Measurements from ENCODE around the gene SDHC.
A peak's percentile ranks its signal among the peaks of the same experiment; 100 is the strongest.
"Not testable (repeated sequence)": the region's sequence is repeated elsewhere in the genome, so short reads cannot be mapped to it uniquely, and the experiment has no call there.

SDHC gene

DNA sequence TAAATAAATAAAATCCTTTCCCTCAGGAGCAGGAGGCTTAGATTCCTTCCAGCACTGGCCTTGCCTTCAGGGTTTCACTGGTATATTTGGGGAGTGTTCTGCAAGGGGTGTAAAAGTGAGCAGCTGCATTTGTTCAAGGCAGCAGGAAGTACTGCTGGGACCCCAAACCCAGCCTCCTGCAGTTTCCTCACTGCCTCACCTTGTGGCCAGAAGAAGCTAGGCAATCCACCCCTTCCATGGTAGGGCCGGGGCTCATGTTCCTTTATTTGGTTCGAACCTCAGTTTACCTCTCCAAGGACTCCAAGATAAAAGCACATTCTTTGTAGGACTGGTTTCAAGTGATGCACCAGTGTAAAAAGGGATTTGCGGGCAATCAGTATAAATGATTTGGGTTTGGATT lies 74.5 kb downstream of the SDHC start:
- no peak for DNase-seq

DNA sequence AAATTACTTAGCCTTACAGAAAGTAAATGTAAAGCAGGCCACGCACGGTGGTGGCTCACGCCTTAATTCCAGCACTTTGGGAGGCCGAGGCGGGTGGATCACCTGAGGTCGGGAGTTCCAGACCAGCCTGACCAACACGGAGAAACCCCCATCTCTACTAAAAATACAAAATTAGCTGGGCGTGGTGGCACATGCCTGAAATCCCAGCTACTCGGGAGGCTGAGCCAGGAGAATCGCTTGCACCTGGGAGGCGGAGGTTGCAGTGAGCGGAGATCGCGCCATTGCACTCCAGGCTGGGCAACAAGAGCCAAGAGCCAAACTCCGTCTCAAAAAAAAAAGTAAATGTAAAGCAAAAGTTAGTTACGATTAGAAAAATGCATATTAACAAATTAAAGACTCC lies 75.0 kb downstream of the SDHC start:
- DNase-seq, result not testable (repeated sequence)

DNA sequence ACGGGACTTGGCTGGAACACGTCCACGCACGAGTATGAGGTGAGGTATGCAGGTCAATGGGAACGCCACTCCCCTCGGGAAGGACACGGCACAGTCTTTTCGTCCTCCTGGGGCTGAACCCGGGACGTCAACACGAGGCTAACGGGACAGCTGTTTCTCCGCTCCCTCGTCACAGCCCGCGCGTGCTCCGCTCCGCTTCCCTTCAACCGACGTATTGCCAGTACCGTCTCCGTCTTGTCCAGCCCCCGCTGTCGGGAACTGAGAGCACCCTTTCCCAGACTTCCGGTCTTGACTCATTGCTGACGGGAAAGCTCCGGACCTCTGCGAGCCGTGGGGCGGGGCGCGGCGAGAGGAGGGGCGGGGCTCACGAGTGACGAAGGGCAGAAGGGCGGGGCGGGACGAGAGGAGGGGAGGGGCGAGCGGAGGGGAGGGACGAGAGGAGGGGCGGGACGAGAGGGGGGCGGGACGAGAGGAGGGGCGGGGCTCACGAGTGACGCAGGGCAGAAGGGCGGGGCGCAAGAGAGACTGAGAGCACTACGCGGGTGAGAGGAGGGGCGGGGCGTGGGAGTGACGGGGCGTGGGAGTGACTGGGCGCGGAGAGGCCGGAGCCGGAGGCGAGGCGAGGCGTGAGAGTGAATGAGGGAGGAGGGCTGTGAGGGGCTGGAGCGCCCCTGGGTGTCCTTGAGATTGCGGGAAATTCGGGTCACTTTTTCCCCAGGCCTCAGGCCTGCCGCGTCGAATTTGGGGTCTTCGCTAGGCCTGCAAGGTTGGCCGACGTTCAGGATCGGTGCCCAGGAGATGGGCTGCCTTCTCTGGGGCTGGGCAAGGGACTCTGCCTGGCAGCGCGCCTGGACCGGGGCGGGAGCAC lies 75.7 kb downstream of the SDHC start:
- peak; percentile 93 for DNase-seq

- no peak for DNase-seq
These were observed 76.3 kb downstream of the SDHC start for GRCh38 chr1:161390559-161390858.

GRCh38 chr1:161391136-161391535 lies 77.0 kb downstream of the SDHC start:
- DNase-seq, result not testable (repeated sequence)

- no peak for DNase-seq
These were observed 77.4 kb downstream of the SDHC start for GRCh38 chr1:161391611-161392010.

DNA sequence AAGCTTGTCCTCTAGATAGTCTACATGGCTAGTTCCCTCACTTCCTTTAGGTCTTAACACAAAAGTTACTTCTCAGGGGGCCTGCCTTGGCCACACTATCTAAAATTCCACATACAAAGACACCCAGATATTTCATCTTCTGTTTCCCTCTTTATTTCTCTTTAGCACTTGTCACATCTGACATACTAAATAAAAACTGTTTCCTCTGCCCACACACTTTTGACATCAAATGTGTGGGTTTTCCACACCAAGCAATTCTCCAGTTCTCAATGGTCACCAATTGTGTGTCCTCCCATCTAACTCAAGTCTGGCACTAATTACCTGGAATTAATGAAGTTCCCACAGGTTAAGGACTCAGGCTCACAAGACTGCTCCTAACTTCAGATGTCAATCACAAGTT lies 79.0 kb downstream of the SDHC start:
- no peak for DNase-seq

GRCh38 chr1:161397038-161397437 lies 82.9 kb downstream of the SDHC start:
- DNase-seq, result not testable (repeated sequence)

DNA sequence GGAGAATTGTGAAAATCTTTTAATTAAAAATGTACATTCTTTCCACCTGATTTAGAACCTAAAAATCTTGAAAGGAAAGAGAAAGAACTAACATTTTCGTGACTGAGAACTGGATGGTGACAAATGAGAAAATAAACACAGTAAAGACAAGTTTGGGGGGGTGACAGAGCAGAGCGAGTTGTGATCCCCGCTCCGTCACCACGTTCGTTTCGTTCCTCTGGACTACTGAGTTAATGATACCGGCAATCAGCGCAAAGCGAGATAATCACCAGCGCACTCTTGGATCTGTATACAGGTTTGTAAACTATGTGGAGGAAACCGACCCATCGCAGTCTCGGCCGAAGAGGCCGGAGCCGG lies 84.7 kb downstream of the SDHC start:
- DNase-seq, result no peak

DNA sequence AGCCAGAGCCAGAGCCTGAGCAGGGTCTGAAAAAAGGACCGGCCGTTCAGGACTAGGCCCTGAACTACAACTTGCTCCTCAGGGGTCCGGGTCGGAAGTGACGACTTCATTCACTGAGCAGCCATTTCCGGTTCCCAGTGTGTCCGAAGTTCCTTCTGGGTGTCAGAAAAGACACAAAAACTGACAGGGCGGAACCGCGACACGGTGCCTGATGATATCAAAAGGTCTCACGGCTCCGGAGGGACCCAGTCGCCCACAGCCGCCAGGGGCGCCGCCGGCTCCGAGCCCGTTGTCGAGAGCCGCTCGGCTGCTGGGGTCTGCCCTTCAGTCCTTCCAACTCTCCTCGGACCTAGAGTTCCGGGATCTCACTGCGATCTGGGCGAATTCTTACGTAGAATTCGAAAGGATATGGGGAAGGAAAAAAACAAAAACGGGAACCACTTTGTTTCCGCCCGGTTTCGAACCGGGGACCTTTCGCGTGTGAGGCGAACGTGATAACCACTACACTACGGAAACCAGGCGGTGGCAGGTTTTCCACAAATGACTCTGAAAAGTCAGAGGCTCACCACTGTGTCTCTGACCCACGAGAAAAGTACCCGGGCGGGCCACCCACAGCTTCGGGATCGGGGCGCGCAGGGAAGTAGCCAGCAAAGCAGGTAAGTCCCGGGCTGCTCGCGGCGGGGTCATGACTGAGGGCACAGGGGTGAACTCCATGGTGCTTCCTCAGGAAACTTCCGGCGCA lies 85.2 kb downstream of the SDHC start:
- peak; percentile 87 for DNase-seq

- peak; percentile 21 for DNase-seq
These were observed 88.3 kb downstream of the SDHC start for GRCh38 chr1:161402446-161402845.

DNA sequence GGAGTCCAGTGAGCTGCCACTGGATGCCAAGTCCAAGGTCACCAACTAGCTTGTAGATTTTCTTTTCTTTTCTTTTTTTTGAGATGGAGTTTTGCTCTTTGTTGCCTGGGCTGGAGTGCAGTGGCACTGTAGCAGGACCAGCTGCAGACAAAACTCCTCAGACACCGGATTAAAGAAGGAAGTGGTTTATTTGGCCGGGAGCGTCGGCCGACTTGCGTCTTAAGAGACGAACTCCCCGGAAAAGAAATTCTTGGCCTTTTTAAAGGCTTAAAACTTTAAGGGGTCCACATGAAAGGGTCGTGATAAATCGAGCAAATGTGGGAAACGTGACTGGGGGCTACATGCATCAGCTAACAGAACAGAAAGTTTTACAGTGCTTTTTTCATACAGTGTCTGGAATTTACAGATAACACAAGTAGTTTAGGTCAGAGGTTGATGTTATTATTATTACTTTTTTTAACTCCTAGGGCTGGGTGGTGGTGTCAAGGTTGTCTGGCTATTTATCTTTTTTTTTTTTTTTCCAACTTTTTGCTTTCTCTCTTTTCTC lies 89.9 kb downstream of the SDHC start:
- no peak for DNase-seq

DNA sequence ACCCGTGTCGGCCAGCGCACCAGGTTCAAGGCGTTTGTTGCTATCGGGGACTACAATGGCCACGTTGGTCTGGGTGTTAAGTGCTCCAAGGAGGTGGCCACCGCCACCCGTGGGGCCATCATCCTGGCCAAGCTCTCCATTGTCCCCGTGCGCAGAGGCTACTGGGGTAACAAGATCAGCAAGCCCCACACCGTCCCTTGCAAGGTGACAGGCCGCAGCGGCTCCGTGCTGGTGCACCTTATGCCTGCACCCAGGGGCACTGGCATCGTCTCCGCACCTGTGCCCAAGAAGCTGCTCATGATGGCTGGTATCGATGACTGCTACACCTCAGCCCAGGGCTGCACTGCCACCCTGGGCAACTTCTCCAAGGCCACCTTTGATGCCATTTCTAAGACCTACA lies 92.4 kb downstream of the SDHC start:
- DNase-seq, result not testable (repeated sequence)

GRCh38 chr1:161407451-161407985 lies 93.3 kb downstream of the SDHC start:
- DNase-seq, result no peak

GRCh38 chr1:161408429-161409052 lies 94.4 kb downstream of the SDHC start:
- DNase-seq, result no peak

DNA sequence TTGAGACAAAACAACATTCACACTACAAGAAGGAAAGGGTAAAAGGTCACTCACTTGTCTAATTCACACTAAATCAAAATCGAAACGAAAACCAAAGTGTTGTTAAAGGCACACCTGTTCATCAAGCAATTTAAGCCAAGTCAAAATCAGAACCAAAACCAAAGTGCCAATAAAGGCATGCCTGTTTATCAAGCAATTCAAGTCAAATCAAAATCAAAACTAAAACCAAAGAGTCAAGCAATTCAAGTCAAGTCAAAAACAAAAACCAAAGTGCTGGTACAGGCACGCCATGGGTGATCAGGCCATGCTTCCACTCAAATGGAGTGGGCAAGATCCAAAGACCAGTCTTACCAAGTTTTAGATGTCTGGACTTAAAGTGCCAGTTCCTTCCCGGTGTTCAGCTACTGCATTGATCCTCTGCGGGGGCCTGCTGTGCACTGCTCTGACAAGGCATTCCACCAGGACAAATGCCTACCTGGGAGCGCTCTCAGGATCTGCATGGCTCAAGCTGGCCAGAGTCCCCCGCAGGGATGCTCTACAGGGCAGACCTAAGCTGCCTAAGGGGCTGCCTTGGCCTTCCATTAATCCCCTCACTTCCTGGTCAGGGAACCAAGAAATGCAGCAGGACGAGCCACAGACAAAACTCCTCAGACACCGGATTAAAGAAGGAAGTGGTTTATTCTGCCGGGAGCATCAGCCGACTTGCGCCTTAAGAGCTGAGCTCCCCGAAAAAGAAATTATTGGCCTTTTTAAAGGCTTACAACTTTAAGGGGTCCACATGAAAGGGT lies 95.9 kb downstream of the SDHC start:
- DNase-seq, result not testable (repeated sequence)

DNA sequence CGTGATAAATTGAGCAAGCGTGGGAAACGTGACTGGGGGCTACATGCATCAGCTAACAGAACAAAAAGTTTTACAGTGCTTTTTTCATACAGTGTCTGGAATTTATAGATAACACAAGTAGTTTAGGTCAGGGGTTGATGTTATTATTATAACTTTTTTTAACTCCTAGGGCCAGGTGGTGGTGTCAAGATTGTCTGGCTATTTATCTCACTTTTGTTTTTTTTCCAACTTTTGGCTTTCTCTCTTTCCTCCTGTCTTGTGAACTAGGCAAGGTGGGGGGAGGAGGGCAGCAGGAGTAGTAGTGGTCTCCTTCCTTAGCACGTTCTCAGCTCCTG lies 96.4 kb downstream of the SDHC start:
- DNase-seq, result not testable (repeated sequence)
